Activated naive CD8-positive, alpha-beta T cell treated with anti-CD3 and anti-CD28 coated beads, Interleukin-2, amount 50 U/mL, for 24 hours (primary cell): Measurements from ENCODE around the gene TARS1.
"Not testable (repeated sequence)": the region's sequence is repeated elsewhere in the genome, so short reads cannot be mapped to it uniquely, and the experiment has no call there.

ENCODE experiments used
- ATAC-seq: fragments of 150-1000 bp; cut with Tn5 transposase; one replicate; pipeline ENCODE4 v1.10.0; 2021
- DNase-seq: peaks from one replicate; pipeline ENCODE4 v3.0.0; 2021
- H3K27ac Mint-ChIP-seq: one replicate; pipeline ENCODE4 v1.8.0; 2021; ENCODE audit warnings: mild to moderate bottlenecking, mixed read lengths
- H3K27me3 Mint-ChIP-seq: one replicate; pipeline ENCODE4 v1.8.0; 2021; ENCODE audit warnings: mixed read lengths
- H3K36me3 Mint-ChIP-seq: one replicate; pipeline ENCODE4 v1.8.0; 2021; ENCODE audit warnings: low read depth, mixed read lengths
- H3K4me1 Mint-ChIP-seq: one replicate; pipeline ENCODE4 v1.8.0; 2021; ENCODE audit warnings: mixed read lengths
- H3K4me3 Mint-ChIP-seq: one replicate; pipeline ENCODE4 v1.8.0; 2021; ENCODE audit warnings: mild to moderate bottlenecking, moderate library complexity, mixed read lengths
- H3K9me3 Mint-ChIP-seq: one replicate; pipeline ENCODE4 v1.8.0; 2021; ENCODE audit warnings: mixed read lengths

Gene TARS1

GRCh38 chr5:33489481-33490067 is 48.8 kb downstream of the TARS1 start:
- Mint-ChIP-seq H3K36me3 (no peaks in the 10 kb centered on the region), H3K4me3 (no peak overlapping the region), H3K27ac (no peak overlapping the region), H3K4me1 (no peaks in the 10 kb centered on the region), H3K9me3 (no peaks in the 10 kb centered on the region), H3K27me3 (no peaks in the 10 kb centered on the region)
- no peak for DNase-seq
- no peak for ATAC-seq

GRCh38 chr5:33490071-33490665 is 49.4 kb downstream of the TARS1 start:
- no peaks in the 10 kb centered on the region for H3K4me1 Mint-ChIP-seq
- H3K4me3 Mint-ChIP-seq: no peak overlapping the region
- ATAC-seq: no peak

GRCh38 chr5:33491941-33492340 is 51.2 kb downstream of the TARS1 start:
- DNase-seq (no peak), ATAC-seq (no peak)
- H3K4me3 Mint-ChIP-seq: no peak overlapping the region
- no peaks in the 10 kb centered on the region for H3K36me3 Mint-ChIP-seq
- H3K27me3 Mint-ChIP-seq: no peaks in the 10 kb centered on the region
- H3K4me1 Mint-ChIP-seq: no peaks in the 10 kb centered on the region
- H3K9me3 Mint-ChIP-seq: no peaks in the 10 kb centered on the region
- no peak overlapping the region for H3K27ac Mint-ChIP-seq

More at GRCh38 chr5:33490071-33490665, 49.4 kb downstream of the TARS1 start:
- no peaks in the 10 kb centered on the region for H3K36me3 Mint-ChIP-seq
- no peaks in the 10 kb centered on the region for H3K9me3 Mint-ChIP-seq
- no peaks in the 10 kb centered on the region for H3K27me3 Mint-ChIP-seq
- no peak overlapping the region for H3K27ac Mint-ChIP-seq
- no peak for DNase-seq

DNA sequence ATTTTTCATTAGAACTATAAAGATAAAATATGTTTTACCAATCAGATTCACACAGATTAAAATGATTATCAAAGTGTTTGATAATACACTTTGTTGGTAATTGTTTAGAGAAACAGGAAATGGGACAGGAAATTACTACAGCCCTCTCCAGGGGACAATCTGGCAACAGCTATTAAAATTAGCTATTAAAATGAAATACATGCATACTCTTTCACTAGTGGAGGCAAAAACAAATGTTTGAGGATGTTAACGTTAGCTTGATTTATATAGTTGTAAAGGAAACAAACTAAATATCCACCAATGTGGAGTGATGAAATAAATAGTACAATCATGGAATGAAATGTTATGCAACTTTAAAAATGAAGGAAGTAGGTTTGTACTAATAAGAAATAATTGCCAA is 53.7 kb downstream of the TARS1 start:
- Mint-ChIP-seq H3K27ac (no peak overlapping the region), H3K36me3 (no peaks in the 10 kb centered on the region), H3K4me3 (no peak overlapping the region), H3K27me3 (no peaks in the 10 kb centered on the region), H3K9me3 (no peaks in the 10 kb centered on the region), H3K4me1 (no peaks in the 10 kb centered on the region)
- ATAC-seq (no peak), DNase-seq (no peak)

DNA sequence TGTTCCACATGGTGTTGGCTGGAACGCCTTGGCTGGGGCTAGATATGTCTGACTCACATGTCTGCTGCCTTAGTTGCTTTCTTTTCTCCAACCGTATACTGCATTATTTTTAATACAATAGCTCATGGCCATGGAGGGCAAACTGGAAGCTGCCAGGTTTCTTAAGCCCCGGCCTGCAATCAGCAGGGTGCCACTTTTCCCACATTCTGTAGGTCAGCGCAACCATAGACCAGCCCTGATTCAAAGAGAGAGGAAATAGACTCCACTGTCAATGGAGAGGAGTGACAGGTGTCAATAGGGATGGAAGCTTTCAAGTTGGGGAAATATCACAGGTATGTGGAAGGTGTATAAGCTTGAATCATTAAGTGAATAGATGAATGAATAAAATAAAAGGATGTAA is 60.5 kb downstream of the TARS1 start:
- H3K4me3 Mint-ChIP-seq: no peak overlapping the region
- H3K27me3 Mint-ChIP-seq: peaks cover 2% of the 10 kb centered on the region
- no peaks in the 10 kb centered on the region for H3K36me3 Mint-ChIP-seq
- ATAC-seq (no peak), DNase-seq (no peak)
- no peaks in the 10 kb centered on the region for H3K9me3 Mint-ChIP-seq
- no peaks in the 10 kb centered on the region for H3K4me1 Mint-ChIP-seq
- no peak overlapping the region for H3K27ac Mint-ChIP-seq

GRCh38 chr5:33501899-33502298 is 61.1 kb downstream of the TARS1 start:
- DNase-seq: no peak
- no peaks in the 10 kb centered on the region for H3K9me3 Mint-ChIP-seq
- H3K4me3 Mint-ChIP-seq: no peak overlapping the region
- peaks cover 2% of the 10 kb centered on the region for H3K27me3 Mint-ChIP-seq
- no peaks in the 10 kb centered on the region for H3K4me1 Mint-ChIP-seq
- no peak for ATAC-seq
- no peak overlapping the region for H3K27ac Mint-ChIP-seq
- H3K36me3 Mint-ChIP-seq: no peaks in the 10 kb centered on the region

- Mint-ChIP-seq H3K4me1 (no peaks in the 10 kb centered on the region), H3K27me3 (peaks cover 5% of the 10 kb centered on the region), H3K36me3 (no peaks in the 10 kb centered on the region), H3K9me3 (no peaks in the 10 kb centered on the region), H3K27ac (no peak overlapping the region), H3K4me3 (no peak overlapping the region)
- no peak for DNase-seq
- no peak for ATAC-seq
Measured at GRCh38 chr5:33504570-33504969, 63.8 kb downstream of the TARS1 start.

- no peak overlapping the region for H3K27ac Mint-ChIP-seq
Measured at GRCh38 chr5:33507426-33507825, 66.7 kb downstream of the TARS1 start.

DNA sequence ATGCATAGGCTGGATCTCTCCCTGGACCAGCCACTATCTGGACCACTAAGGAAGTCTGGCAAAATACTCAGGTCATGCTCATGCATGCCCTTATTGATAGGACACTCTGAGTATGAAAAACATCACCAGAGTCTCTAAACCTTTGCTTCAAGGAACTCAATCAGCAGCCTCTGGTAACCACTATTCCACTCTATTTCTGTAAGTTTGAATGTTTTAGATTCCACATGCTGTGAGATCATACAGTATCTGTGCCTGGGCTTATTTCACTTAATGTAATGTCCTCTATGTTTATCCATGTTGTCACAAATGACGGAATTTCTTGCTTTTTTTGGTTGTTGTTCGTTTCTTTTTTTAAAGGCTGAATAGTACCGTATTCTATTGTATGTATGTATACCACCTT is 68.3 kb downstream of the TARS1 start:
- H3K27ac Mint-ChIP-seq: no peak overlapping the region
- no peak overlapping the region for H3K4me3 Mint-ChIP-seq
- no peak for DNase-seq

More at GRCh38 chr5:33507426-33507825, 66.7 kb downstream of the TARS1 start:
- no peak overlapping the region for H3K4me3 Mint-ChIP-seq
- DNase-seq (no peak), ATAC-seq (no peak)
- no peaks in the 10 kb centered on the region for H3K4me1 Mint-ChIP-seq
- H3K9me3 Mint-ChIP-seq: no peaks in the 10 kb centered on the region
- no peaks in the 10 kb centered on the region for H3K36me3 Mint-ChIP-seq
- H3K27me3 Mint-ChIP-seq: peaks cover 5% of the 10 kb centered on the region

GRCh38 chr5:33513462-33514185 is 72.9 kb downstream of the TARS1 start:
- Mint-ChIP-seq H3K4me1 (no peaks in the 10 kb centered on the region), H3K36me3 (no peaks in the 10 kb centered on the region), H3K9me3 (no peaks in the 10 kb centered on the region), H3K27ac (no peak overlapping the region), H3K27me3 (peaks cover 2% of the 10 kb centered on the region), H3K4me3 (no peak overlapping the region)
- DNase-seq (no peak), ATAC-seq (no peak)

More for the DNA sequence above, 68.3 kb downstream of the TARS1 start:
- H3K4me1 Mint-ChIP-seq: no peaks in the 10 kb centered on the region
- H3K9me3 Mint-ChIP-seq: no peaks in the 10 kb centered on the region
- H3K36me3 Mint-ChIP-seq: no peaks in the 10 kb centered on the region
- peaks cover 5% of the 10 kb centered on the region for H3K27me3 Mint-ChIP-seq
- ATAC-seq: no peak

- H3K4me1 Mint-ChIP-seq, H3K4me3 Mint-ChIP-seq, H3K9me3 Mint-ChIP-seq, ATAC-seq, DNase-seq, H3K36me3 Mint-ChIP-seq, H3K27me3 Mint-ChIP-seq, H3K27ac Mint-ChIP-seq: not testable (repeated sequence)
Measured at GRCh38 chr5:33515366-33515765, 74.6 kb downstream of the TARS1 start.

DNA sequence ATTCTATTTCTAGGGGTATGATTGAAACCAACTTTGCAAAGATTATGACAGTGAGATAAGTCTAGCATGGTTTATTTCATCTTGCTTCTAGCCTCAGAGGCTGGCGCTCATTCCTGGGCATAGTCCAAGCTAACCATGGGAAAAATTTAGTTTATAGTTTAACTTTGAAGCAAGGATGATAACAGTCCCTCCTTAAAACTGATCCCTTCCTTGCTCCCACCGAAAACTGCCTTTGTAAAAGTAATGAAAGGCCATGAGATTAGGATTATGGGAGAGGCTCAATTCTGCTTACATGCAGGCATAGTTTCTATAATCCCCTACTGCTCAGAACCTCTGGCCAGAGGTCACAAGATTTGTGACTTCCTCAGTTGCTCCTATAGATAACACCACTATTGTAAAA is 75.7 kb downstream of the TARS1 start:
- Mint-ChIP-seq H3K36me3 (no peaks in the 10 kb centered on the region), H3K4me3 (no peak overlapping the region), H3K27ac (no peak overlapping the region), H3K27me3 (no peaks in the 10 kb centered on the region), H3K4me1 (no peaks in the 10 kb centered on the region), H3K9me3 (peaks cover 6% of the 10 kb centered on the region)
- DNase-seq: no peak
- ATAC-seq: no peak
